Measurements from ENCODE around the gene RHBDD3.

GRCh38 chr22:29300467-29300806 is 32.7 kb upstream of the RHBDD3 start:
- no peak for TF ChIP-seq POLR2A (IDR thresholded peaks at IDR 0.05; ENCODE audit: control extremely low read depth in 1 of 2, low read depth in 2 of 2, low read length in 2 of 2)
- TF ChIP-seq NRF1 (IDR thresholded peaks at IDR 0.05; ENCODE audit: low read depth, low read length): no peak
